ENCODE data around the gene IRF4. TPM values are rescaled to one million over a fixed set of nuclear protein-coding genes. Genes with fewer than 3 reads are reported as not detected.

The IRF4 gene
- total RNA-seq, 2 experiments from 2014 or later: 16.9 to 20.8 TPM

DNA sequence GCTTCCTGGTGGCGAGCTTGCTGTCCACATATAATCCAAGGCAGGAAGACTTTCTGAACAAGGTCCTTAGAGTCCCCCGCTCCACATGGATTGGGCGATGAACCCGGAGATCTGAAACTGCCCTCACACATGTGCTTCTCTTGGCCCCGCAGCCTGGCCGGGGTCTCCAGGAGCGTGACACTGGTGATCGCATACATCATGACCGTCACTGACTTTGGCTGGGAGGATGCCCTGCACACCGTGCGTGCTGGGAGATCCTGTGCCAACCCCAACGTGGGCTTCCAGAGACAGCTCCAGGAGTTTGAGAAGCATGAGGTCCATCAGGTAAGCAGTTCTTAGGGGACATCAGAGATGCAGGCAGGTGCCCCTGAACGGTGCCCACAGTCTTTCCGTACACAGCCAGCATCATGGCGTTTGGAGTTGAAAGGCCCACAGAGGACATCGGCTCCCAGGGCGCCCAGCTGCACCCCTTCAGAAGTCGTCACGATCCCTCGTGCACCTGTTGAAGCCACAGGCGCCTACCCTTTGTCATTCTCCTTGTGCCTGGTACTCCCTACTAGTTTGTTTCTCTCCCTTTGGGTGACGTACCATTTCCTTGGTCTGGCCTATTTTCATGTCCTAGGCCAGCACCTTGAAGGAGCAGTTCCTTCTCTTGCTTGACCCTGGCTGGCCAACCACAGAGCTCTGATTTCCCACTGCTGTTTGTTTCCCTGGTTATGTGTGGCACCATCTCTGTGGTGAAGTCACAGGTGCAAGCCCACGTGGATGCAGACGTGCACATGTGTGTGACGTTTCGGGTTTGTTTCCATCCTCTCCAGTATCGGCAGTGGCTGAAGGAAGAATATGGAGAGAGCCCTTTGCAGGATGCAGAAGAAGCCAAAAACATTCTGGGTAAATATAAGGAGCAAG is 43.3 kb upstream of the IRF4 start:
- no peak for ATAC-seq (ENCODE audit: poor library complexity)
- Mint-ChIP-seq H3K27ac (no peak overlapping the region), H3K36me3 (ENCODE audit: low read depth) (peaks cover 62% of the 10 kb centered on the region), H3K4me1 (ENCODE audit: low read depth) (no peaks in the 10 kb centered on the region), H3K9me3 (no peaks in the 10 kb centered on the region), H3K27me3 (no peaks in the 10 kb centered on the region), H3K4me3 (no peak overlapping the region)
- Histone ChIP-seq H3K9me3 (ENCODE audit: control insufficient read depth in 1 of 2, insufficient read depth in 1 of 2, low read length in 2 of 2) (peaks cover 0 to 50% of the 10 kb centered on the region in 2 experiments), H3K4me1 (ENCODE audit: insufficient read depth, low read length) (no peaks in the 10 kb centered on the region), H3K36me3 (ENCODE audit: insufficient read depth, low read length) (peaks cover 12% of the 10 kb centered on the region), H3K27me3 (ENCODE audit: control insufficient read depth in 1 of 2, insufficient read depth in 2 of 2, low read length in 2 of 2) (no peaks in the 10 kb centered on the region), H3K4me3 (ENCODE audit: low read length) (no peak overlapping the region), H3K27ac (ENCODE audit: low read depth in 1 of 2, low read length in 2 of 2) (no peak overlapping the region)
- intact Hi-C loops (cut with DNase I, micrococcal nuclease): no loop called here
- POLR2A ChIA-PET: no interaction called here
- TF ChIP-seq, protein P1, sequence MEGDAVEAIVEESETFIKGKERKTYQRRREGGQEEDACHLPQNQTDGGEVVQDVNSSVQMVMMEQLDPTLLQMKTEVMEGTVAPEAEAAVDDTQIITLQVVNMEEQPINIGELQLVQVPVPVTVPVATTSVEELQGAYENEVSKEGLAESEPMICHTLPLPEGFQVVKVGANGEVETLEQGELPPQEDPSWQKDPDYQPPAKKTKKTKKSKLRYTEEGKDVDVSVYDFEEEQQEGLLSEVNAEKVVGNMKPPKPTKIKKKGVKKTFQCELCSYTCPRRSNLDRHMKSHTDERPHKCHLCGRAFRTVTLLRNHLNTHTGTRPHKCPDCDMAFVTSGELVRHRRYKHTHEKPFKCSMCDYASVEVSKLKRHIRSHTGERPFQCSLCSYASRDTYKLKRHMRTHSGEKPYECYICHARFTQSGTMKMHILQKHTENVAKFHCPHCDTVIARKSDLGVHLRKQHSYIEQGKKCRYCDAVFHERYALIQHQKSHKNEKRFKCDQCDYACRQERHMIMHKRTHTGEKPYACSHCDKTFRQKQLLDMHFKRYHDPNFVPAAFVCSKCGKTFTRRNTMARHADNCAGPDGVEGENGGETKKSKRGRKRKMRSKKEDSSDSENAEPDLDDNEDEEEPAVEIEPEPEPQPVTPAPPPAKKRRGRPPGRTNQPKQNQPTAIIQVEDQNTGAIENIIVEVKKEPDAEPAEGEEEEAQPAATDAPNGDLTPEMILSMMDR (IDR thresholded peaks at IDR 0.05): no peak
- DNase-seq: no peak
- CTCF ChIA-PET: interaction anchor here (0.6 kb wide), 1 partner anchor 17 kb away, joined by 3 read pairs; no protein-coding TSS in a partner anchor

DNA sequence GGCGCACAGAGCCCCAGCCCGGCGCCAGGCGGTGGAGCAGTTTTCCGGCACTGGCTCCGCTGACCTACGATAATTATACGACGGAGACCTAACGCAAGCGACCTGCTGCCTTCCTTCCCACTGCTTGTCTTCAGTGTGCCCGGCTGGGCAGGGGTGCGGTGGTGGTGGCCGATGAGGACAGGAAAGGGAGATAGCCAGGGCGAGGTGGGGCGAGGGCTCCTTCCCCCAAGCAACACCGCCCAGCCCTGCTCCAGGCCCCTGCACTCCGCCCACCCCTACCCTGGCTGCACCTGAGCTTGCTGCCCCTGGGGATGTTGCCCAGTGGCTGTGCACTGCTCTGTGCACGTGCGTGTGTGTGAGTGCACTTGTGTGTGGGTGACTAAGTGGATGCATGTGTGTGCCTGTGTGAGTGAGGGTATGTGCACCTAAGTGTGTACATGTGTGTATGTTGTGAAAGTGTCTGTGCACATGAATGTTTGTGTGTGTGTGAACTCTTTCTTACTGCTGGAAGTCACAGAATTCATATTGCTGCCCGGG is 42.6 kb upstream of the IRF4 start:
- no peak for DNase-seq
- Mint-ChIP-seq H3K27ac (no peak overlapping the region), H3K4me1 (ENCODE audit: low read depth) (no peaks in the 10 kb centered on the region), H3K4me3 (no peak overlapping the region), H3K9me3 (no peaks in the 10 kb centered on the region), H3K27me3 (no peaks in the 10 kb centered on the region), H3K36me3 (ENCODE audit: low read depth) (peaks cover 62% of the 10 kb centered on the region)
- ATAC-seq (ENCODE audit: poor library complexity): no peak
- TF ChIP-seq, protein P1 (IDR thresholded peaks at IDR 0.05): no peak
- peaks cover 12% of the 10 kb centered on the region for H3K36me3 ChIP-seq (ENCODE audit: insufficient read depth, low read length)
- no peak overlapping the region for H3K27ac ChIP-seq (ENCODE audit: low read depth in 1 of 2, low read length in 2 of 2)
- intact Hi-C loops (cut with DNase I, micrococcal nuclease): no loop called here
- ChIA-PET POLR2A (interaction anchor here (0.6 to 1.2 kb wide), 2 partner anchors 7 to 16 kb away, joined by 3 to 4 read pairs; no protein-coding TSS in a partner anchor), CTCF (no interaction called here)
- H3K27me3 ChIP-seq (ENCODE audit: control insufficient read depth in 1 of 2, insufficient read depth in 2 of 2, low read length in 2 of 2): no peaks in the 10 kb centered on the region
- H3K4me1 ChIP-seq (ENCODE audit: insufficient read depth, low read length): no peaks in the 10 kb centered on the region
- H3K4me3 ChIP-seq (ENCODE audit: low read length): no peak overlapping the region
- peaks cover 0 to 49% of the 10 kb centered on the region in 2 experiments for H3K9me3 ChIP-seq (ENCODE audit: control insufficient read depth in 1 of 2, insufficient read depth in 1 of 2, low read length in 2 of 2)

DNA sequence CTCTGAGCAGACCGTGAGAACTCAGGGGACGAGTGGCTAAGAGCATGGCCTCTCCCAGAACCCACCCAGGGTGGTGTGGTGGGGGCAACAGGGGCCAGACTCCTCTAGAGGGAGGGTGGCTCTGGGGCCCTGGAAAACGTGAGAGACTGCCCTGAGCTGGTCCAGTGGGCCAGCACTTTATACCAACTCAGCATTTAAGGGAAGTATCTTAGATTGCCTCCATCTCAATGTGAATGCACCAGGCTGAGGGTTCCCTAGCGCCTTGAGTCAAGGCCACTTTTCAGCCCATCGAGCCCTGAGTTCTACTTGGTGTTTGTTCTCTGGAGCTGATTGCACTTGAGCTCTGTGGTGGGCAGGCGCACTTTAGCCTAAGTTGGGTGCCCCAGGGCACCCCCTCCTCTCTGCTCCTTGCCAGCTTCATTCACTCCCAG is 42.0 kb upstream of the IRF4 start:
- Mint-ChIP-seq H3K36me3 (ENCODE audit: low read depth) (peaks cover 62% of the 10 kb centered on the region), H3K27me3 (no peaks in the 10 kb centered on the region), H3K4me1 (ENCODE audit: low read depth) (no peaks in the 10 kb centered on the region), H3K9me3 (no peaks in the 10 kb centered on the region), H3K27ac (no peak overlapping the region), H3K4me3 (no peak overlapping the region)
- DNase-seq (no peak), ATAC-seq (ENCODE audit: poor library complexity) (no peak)
- Histone ChIP-seq H3K4me1 (ENCODE audit: insufficient read depth, low read length) (no peaks in the 10 kb centered on the region), H3K27me3 (ENCODE audit: control insufficient read depth in 1 of 2, insufficient read depth in 2 of 2, low read length in 2 of 2) (no peaks in the 10 kb centered on the region), H3K27ac (ENCODE audit: low read depth in 1 of 2, low read length in 2 of 2) (no peak overlapping the region), H3K4me3 (ENCODE audit: low read length) (no peak overlapping the region), H3K9me3 (ENCODE audit: control insufficient read depth in 1 of 2, insufficient read depth in 1 of 2, low read length in 2 of 2) (peaks cover 0 to 49% of the 10 kb centered on the region in 2 experiments), H3K36me3 (ENCODE audit: insufficient read depth, low read length) (peaks cover 12% of the 10 kb centered on the region)
- intact Hi-C loops (cut with DNase I, micrococcal nuclease): no loop called here
- TF ChIP-seq, protein P1 (IDR thresholded peaks at IDR 0.05): no peak
- POLR2A ChIA-PET: interaction anchor here (0.6 to 1.2 kb wide), 2 partner anchors 8 to 17 kb away, joined by 3 to 4 read pairs; no protein-coding TSS in a partner anchor
- CTCF ChIA-PET: no interaction called here
